Right cardiac atrium (tissue), 5 donors: ENCODE measurements around the gene WDR27. TPM values are rescaled to one million over a fixed set of nuclear protein-coding genes. Genes with fewer than 3 reads are reported as not detected.

Experiments
- ATAC-seq, 2 donors: fragments of 200-7000 bp; cut with Tn5 transposase; one replicate each; pipeline versions ENCODE4 v1.8.0 to v1.9.1; 2020; ENCODE audit warnings: moderate library complexity in 2 of 2, mild to moderate bottlenecking in 1 of 2
- DNase-seq, 3 donors: peaks; one replicate each; pipeline ENCODE4 v3.0.0-alpha.2; 2020
- H3K27ac ChIP-seq: one replicate; pipeline ENCODE4 v1.5.1; 2013; ENCODE audit warnings: mild to moderate bottlenecking, low read length, control low read depth, moderate library complexity
- H3K27me3 ChIP-seq: one replicate; pipeline ENCODE4 v1.6.1; 2013; ENCODE audit not compliant: control insufficient read depth, insufficient read depth
- H3K4me1 ChIP-seq: one replicate; pipeline ENCODE4 v1.6.1; 2013; ENCODE audit warnings: low read length; ENCODE audit not compliant: control insufficient read depth, insufficient read depth
- H3K4me3 ChIP-seq: one replicate; pipeline ENCODE4 v1.5.1; 2013; ENCODE audit warnings: low read length, control low read depth
- H3K9me3 ChIP-seq: one replicate; pipeline ENCODE4 v1.6.1; 2013; ENCODE audit warnings: low read length; ENCODE audit not compliant: control insufficient read depth
- WGBS: extraction: QIAGEN DNeasy Blood & Tissue Kit; methylation state at CpG from one replicate; pipeline ENCODE4 v1.1.7; 2013; 5-methylcytosine and 5-hydroxymethylcytosine counted together
- intact Hi-C, 4 donors: fragments of 100-400 bp; cut with DNase I; formaldehyde crosslinking; loops; one replicate each; pipeline versions ENCODE4 v1.11.0 to v1.14.0; 2022 to 2023
- long read RNA-seq, 4 donors: library from polyadenylated mRNA; unstranded; transcript quantifications; one replicate each; pipeline ENCODE4 v2.0.0, GENCODE V29; 2020 to 2021
- polyA plus RNA-seq: library from polyadenylated mRNA; stranded (reverse); fragments of 200-250 nt; gene quantifications from one replicate; pipeline ENCODE4 v1.2.3, GENCODE V29; 2013
- total RNA-seq, 4 donors: library from RNA; stranded (reverse); fragmentation: NEBNext Ultra II Directional; extraction: Animal tissue kit (Norgen Biotek cat#: 25700); gene quantifications; one replicate each; pipeline ENCODE4 v1.2.1, GENCODE V29; 2021
- donor health status: healthy with polysubstance abuse.
- donor health status: DM: no; HTN: yes; CAD: no.
- donor health status: DM: no; HTN: no; CAD: no.
- donor health status: DM: no; HTN: yes; CAD: no; lungs with severe emphysema.
- donor health status: DM: yes; HTN: yes; CAD: no.

WDR27 gene
- 10 to 100 TPM in 3 of 4 donors, 1 to 10 TPM in 1; 9.6 to 13.6 (median 11.8) TPM for total RNA-seq
- polyA plus RNA-seq, result 6.3 TPM
- long read RNA-seq, donor 1, partial matches to known transcripts, result 1 of 3 reads
- long read RNA-seq, donor 1, other reads (novel, unspliced or antisense), result 1 of 3 reads
- long read RNA-seq, donor 2, partial matches to known transcripts, result 0 of 3 reads
- long read RNA-seq, donor 2, other reads (novel, unspliced or antisense), result 3 of 3 reads
- long read RNA-seq, donor 3, partial matches to known transcripts, result 1 of 4 reads
- long read RNA-seq, donor 3, other reads (novel, unspliced or antisense), result 1 of 4 reads
- long read RNA-seq, donor 4, partial matches to known transcripts, result 0 of 1 reads
- long read RNA-seq, donor 4, other reads (novel, unspliced or antisense), result 1 of 1 reads

GRCh38 chr6:169701954-169702839 is at the start of gene WDR27, which contains the start of gene C6orf120:
Gene WDR27, minus strand, starts transcription at chr6:169702029. Its CDS starts 13,024 bp downstream, at chr6:169689005.
Gene C6orf120, plus strand, starts transcription at chr6:169702126. Its CDS starts 334 bp downstream, at chr6:169702460.
- Histone ChIP-seq H3K4me1 (peaks cover 3% of the 10 kb centered on the region), H3K27ac (peak within 1 kb of the TSS; percentile 78), H3K9me3 (no peaks in the 10 kb centered on the region), H3K4me3 (peak within 1 kb of the TSS; percentile 65), H3K27me3 (no peaks in the 10 kb centered on the region)
- peak; percentile 98 to 99 for ATAC-seq
- WGBS, result under 1% methylated on average over 92 of the region's 92 CpGs
- DNase-seq, result peak; percentile 98 to 99 (median 99)
- intact Hi-C loops, result no loop called here

- ATAC-seq, result no peak
- intact Hi-C loops, result no loop called here
Observed at GRCh38 chr6:169746556-169746955, 44.7 kb upstream of the WDR27 start.

GRCh38 chr6:169745405-169745804 is 43.6 kb upstream of the WDR27 start:
- no peak overlapping the region for H3K27ac ChIP-seq
- intact Hi-C loops, result no loop called here
- 83% methylated on average over 3 of the region's 3 CpGs for WGBS
- H3K4me3 ChIP-seq, result no peak overlapping the region
- no peaks in the 10 kb centered on the region for H3K27me3 ChIP-seq
- H3K4me1 ChIP-seq, result no peaks in the 10 kb centered on the region
- DNase-seq (no peak), ATAC-seq (no peak)
- no peaks in the 10 kb centered on the region for H3K9me3 ChIP-seq

More at GRCh38 chr6:169746556-169746955, 44.7 kb upstream of the WDR27 start:
- no peak for DNase-seq
- Histone ChIP-seq H3K4me3 (no peak overlapping the region), H3K9me3 (no peaks in the 10 kb centered on the region), H3K27me3 (no peaks in the 10 kb centered on the region), H3K4me1 (no peaks in the 10 kb centered on the region), H3K27ac (no peak overlapping the region)
- WGBS, result 92% methylated on average over 1 of the region's 1 CpG

- Histone ChIP-seq H3K9me3 (no peaks in the 10 kb centered on the region), H3K4me1 (peaks cover 3% of the 10 kb centered on the region), H3K4me3 (no peak overlapping the region), H3K27ac (no peak overlapping the region), H3K27me3 (no peaks in the 10 kb centered on the region)
- DNase-seq, result no peak
- intact Hi-C loops, result no loop called here
- ATAC-seq, result no peak
Observed at GRCh38 chr6:169741344-169741743, 39.5 kb upstream of the WDR27 start.

GRCh38 chr6:169738976-169739529 is 37.2 kb upstream of the WDR27 start:
- intact Hi-C loops, result no loop called here

GRCh38 chr6:169738204-169738975 is 36.6 kb upstream of the WDR27 start:
- Histone ChIP-seq H3K27me3 (no peaks in the 10 kb centered on the region), H3K9me3 (no peaks in the 10 kb centered on the region), H3K4me1 (peaks cover 3% of the 10 kb centered on the region), H3K4me3 (no peak overlapping the region), H3K27ac (peak overlapping the region; percentile 2)
- DNase-seq (peak in 2 of 3 donors; percentile 35 to 49), ATAC-seq (peak in 1 of 2 donors; percentile 47)
- intact Hi-C loops, result no loop called here
- 55% methylated on average over 9 of the region's 9 CpGs for WGBS

More at GRCh38 chr6:169738976-169739529, 37.2 kb upstream of the WDR27 start:
- Histone ChIP-seq H3K4me1 (peaks cover 3% of the 10 kb centered on the region), H3K4me3 (no peak overlapping the region), H3K27ac (no peak overlapping the region), H3K27me3 (no peaks in the 10 kb centered on the region), H3K9me3 (no peaks in the 10 kb centered on the region)
- ATAC-seq (peak in 1 of 2 donors; percentile 22), DNase-seq (no peak)
- 81% methylated on average over 2 of the region's 2 CpGs for WGBS

- Histone ChIP-seq H3K9me3 (no peaks in the 10 kb centered on the region), H3K27me3 (no peaks in the 10 kb centered on the region), H3K4me3 (no peak overlapping the region), H3K27ac (no peak overlapping the region), H3K4me1 (no peaks in the 10 kb centered on the region)
- ATAC-seq (no peak), DNase-seq (no peak)
- intact Hi-C loops, result no loop called here
Observed at GRCh38 chr6:169729961-169730360, 28.1 kb upstream of the WDR27 start.

- ATAC-seq, result no peak
- Histone ChIP-seq H3K4me3 (no peak overlapping the region), H3K9me3 (no peaks in the 10 kb centered on the region), H3K27me3 (no peaks in the 10 kb centered on the region), H3K4me1 (no peaks in the 10 kb centered on the region), H3K27ac (no peak overlapping the region)
- DNase-seq, result no peak
- intact Hi-C loops, result no loop called here
Observed at GRCh38 chr6:169726963-169727362, 25.1 kb upstream of the WDR27 start.

GRCh38 chr6:169726049-169726400 is 24.2 kb upstream of the WDR27 start:
- Histone ChIP-seq H3K27ac (no peak overlapping the region), H3K27me3 (no peaks in the 10 kb centered on the region), H3K4me3 (no peak overlapping the region), H3K4me1 (no peaks in the 10 kb centered on the region), H3K9me3 (no peaks in the 10 kb centered on the region)
- intact Hi-C loops, result no loop called here
- ATAC-seq (no peak), DNase-seq (no peak)
- WGBS, result 98% methylated on average over 1 of the region's 1 CpG

- WGBS, result 26% methylated on average over 29 of the region's 29 CpGs
- intact Hi-C loops, result no loop called here
Observed at GRCh38 chr6:169725125-169726048, 23.6 kb upstream of the WDR27 start.

More at GRCh38 chr6:169725125-169726048, 23.6 kb upstream of the WDR27 start:
- peak; percentile 49 to 82 for ATAC-seq
- Histone ChIP-seq H3K27me3 (no peaks in the 10 kb centered on the region), H3K27ac (peak overlapping the region; percentile 52), H3K9me3 (no peaks in the 10 kb centered on the region), H3K4me1 (no peaks in the 10 kb centered on the region), H3K4me3 (peak overlapping the region; percentile 97)
- DNase-seq, result peak; percentile 64 to 72 (median 69)
